ENCODE results near the gene VPS26A.

DNA sequence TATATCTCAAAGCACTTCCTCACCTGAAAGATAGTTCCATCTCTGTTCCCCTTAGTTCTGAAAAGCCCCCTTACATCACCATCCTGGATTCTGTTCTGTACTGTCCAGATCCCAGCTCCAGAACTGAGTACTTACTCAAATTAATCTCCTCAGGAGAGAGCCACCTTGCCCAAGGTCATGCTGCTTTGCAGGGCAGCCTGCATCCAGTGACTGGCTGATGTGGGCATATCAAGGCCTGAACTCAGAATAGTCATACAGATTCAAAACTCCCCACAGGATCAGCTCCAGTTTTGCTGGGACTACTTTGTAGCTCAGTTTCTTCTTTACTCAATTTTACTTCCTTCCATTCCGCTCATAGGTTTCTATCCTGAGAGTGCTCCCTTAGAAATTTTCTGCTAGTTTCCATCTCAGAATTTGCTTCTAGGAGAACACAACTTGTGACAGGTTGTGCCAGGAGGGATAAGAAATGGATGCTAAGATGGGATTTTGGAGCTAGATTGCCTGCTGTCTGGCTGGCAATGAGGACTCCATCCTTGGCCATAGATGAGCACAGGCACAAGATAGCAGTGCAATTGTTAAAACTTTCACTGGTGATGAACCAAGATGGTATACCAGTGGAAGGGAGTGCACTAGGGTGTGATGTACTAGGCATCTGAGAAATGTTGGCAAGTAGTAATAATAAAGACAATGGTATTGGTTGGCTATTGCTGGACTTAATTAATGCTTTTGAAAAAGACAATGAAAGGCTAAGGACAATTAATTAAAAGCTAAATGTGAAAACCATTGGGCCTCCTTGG is 18.8 kb upstream of the VPS26A start:
- TF ChIP-seq, protein P1, sequence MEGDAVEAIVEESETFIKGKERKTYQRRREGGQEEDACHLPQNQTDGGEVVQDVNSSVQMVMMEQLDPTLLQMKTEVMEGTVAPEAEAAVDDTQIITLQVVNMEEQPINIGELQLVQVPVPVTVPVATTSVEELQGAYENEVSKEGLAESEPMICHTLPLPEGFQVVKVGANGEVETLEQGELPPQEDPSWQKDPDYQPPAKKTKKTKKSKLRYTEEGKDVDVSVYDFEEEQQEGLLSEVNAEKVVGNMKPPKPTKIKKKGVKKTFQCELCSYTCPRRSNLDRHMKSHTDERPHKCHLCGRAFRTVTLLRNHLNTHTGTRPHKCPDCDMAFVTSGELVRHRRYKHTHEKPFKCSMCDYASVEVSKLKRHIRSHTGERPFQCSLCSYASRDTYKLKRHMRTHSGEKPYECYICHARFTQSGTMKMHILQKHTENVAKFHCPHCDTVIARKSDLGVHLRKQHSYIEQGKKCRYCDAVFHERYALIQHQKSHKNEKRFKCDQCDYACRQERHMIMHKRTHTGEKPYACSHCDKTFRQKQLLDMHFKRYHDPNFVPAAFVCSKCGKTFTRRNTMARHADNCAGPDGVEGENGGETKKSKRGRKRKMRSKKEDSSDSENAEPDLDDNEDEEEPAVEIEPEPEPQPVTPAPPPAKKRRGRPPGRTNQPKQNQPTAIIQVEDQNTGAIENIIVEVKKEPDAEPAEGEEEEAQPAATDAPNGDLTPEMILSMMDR (IDR thresholded peaks at IDR 0.05), result no peak
- TF ChIP-seq POLR2AphosphoS5 (IDR thresholded peaks at IDR 0.05) (peak in 1 of 2 donors; percentile 40), POLR2A (IDR thresholded peaks at IDR 0.05) (no peak)

Data from upper lobe of left lung (tissue), 4 donors.